OCI-LY7 (cell line): ENCODE measurements around the gene RAB5IF. TPM values are rescaled to one million over a fixed set of nuclear protein-coding genes. Genes with fewer than 3 reads are reported as not detected.

ENCODE experiments used
- BruUV-seq: library from RNA; stranded (reverse); fragments of 400-500 nt; replicated peaks from 2 replicates; lab custom pipeline; 2021; lab: Mats Ljungman, UMichigan
- CTCF ChIA-PET: fragments of 300-600 bp; sonication (Branson Sonifier 250); formaldehyde crosslinking; loops from one replicate; lab custom pipeline; 2022; ENCODE audit warnings: antibody characterized with exemption; ENCODE audit not compliant: unreplicated experiment; lab: Charles Lee
- POLR2A ChIA-PET: fragments of 300-600 bp; sonication (Branson Sonifier 250); formaldehyde crosslinking; loops from one replicate; lab custom pipeline; 2022; ENCODE audit warnings: antibody characterized with exemption; lab: Charles Lee
- DNase-seq: peaks from one replicate; pipeline ENCODE4 v3.0.0-alpha.2; 2015; ENCODE audit warnings: low spot score
- H2AFZ ChIP-seq: fragments of 200-600 bp; sonication (generic), shearing (Covaris generic); 2 replicates; pipeline ENCODE4 v1.6.1; 2014; ENCODE audit warnings: mild to moderate bottlenecking, antibody characterized with exemption, low read length, moderate library complexity
- H3K27ac ChIP-seq: fragments of 200-600 bp; sonication (generic); 2 replicates; pipeline ENCODE4 v1.5.1; 2014; ENCODE audit warnings: mixed run types, low read depth, mild to moderate bottlenecking, moderate library complexity, low read length, inconsistent platforms; ENCODE audit not compliant: poor library complexity, severe bottlenecking
- H3K36me3 ChIP-seq: fragments of 200-600 bp; sonication (generic); 2 replicates; pipeline ENCODE4 v1.6.1; 2014; ENCODE audit warnings: mild to moderate bottlenecking, antibody characterized with exemption, low read length, moderate library complexity, mixed read lengths; ENCODE audit not compliant: insufficient read depth
- H3K4me1 ChIP-seq: fragments of 200-600 bp; sonication (generic); 2 replicates; pipeline ENCODE4 v1.5.1; 2014; ENCODE audit warnings: mild to moderate bottlenecking, low read length; ENCODE audit not compliant: insufficient read depth, poor library complexity, severe bottlenecking
- H3K4me2 ChIP-seq: fragments of 200-600 bp; sonication (generic); 2 replicates; pipeline ENCODE4 v1.6.1; 2014; ENCODE audit warnings: mild to moderate bottlenecking, low read length
- H3K4me3 ChIP-seq: fragments of 200-600 bp; sonication (generic); 2 replicates; pipeline ENCODE4 v1.5.1; 2014; ENCODE audit warnings: mild to moderate bottlenecking, low read depth, low read length; ENCODE audit not compliant: poor library complexity, severe bottlenecking
- H3K79me2 ChIP-seq: fragments of 200-600 bp; sonication (generic); 2 replicates; pipeline ENCODE4 v1.6.1; 2016; ENCODE audit warnings: low read depth, mild to moderate bottlenecking, low read length, moderate library complexity, mixed read lengths; ENCODE audit not compliant: insufficient read depth
- H3K9me2 ChIP-seq: fragments of 200-600 bp; sonication (generic); 2 replicates; pipeline ENCODE4 v1.6.1; 2016; ENCODE audit warnings: mild to moderate bottlenecking, low read length, mixed read lengths; ENCODE audit not compliant: insufficient read depth
- H3K9me3 ChIP-seq: fragments of 200-600 bp; sonication (generic); 2 replicates; pipeline ENCODE4 v1.6.1; 2014; ENCODE audit warnings: mild to moderate bottlenecking, mixed run types, low read length, mixed read lengths
- H4K20me1 ChIP-seq: fragments of 200-600 bp; sonication (generic); 2 replicates; pipeline ENCODE4 v1.6.1; 2014; ENCODE audit warnings: mild to moderate bottlenecking, antibody characterized with exemption, low read length, moderate library complexity, mixed read lengths; ENCODE audit not compliant: insufficient read depth
- CTCF ChIP-seq: fragments of 200-600 bp; sonication (generic); conservative IDR thresholded peaks from 2 replicates; pipeline ENCODE4 v1.5.1; 2014; ENCODE audit warnings: mild to moderate bottlenecking, antibody characterized with exemption, low read length, moderate library complexity, mixed read lengths
- EZH2phosphoT487 ChIP-seq: fragments of 200-600 bp; sonication (generic); IDR thresholded peaks from 2 replicates; pipeline ENCODE4 v1.6.1; 2018; ENCODE audit warnings: low read depth, borderline replicate concordance, mild to moderate bottlenecking, mixed run types, antibody characterized with exemption, low read length, moderate library complexity, mixed read lengths
- intact Hi-C: fragments of 100-400 bp; cut with micrococcal nuclease; formaldehyde crosslinking; loops from one replicate; pipeline ENCODE4 v1.10.0; 2022; ENCODE audit not compliant: unreplicated experiment
- total RNA-seq, 2 experiments: library from RNA; depleted of rRNA in 1 of 2; stranded (reverse); fragments of >200 nt in 1 of 2; shearing (Covaris generic) in 1 of 2; gene quantifications; 2 replicates each; pipeline ENCODE4 v1.2.3, GENCODE V29; 2014 to 2022

The RAB5IF gene
- total RNA-seq, 2 experiments from 2014 or later: 66.6 to 94.8 TPM

GRCh38 chr20:36629719-36630681, 24.4 kb downstream of the RAB5IF start:
- Histone ChIP-seq H3K9me3 (no peaks in the 10 kb centered on the region), H4K20me1 (no peaks in the 10 kb centered on the region), H3K36me3 (no peaks in the 10 kb centered on the region), H3K4me1 (peaks cover 15% of the 10 kb centered on the region), H3K27ac (peak overlapping the region; percentile 26), H3K9me2 (no peaks in the 10 kb centered on the region), H3K4me3 (peak overlapping the region; percentile 30), H2AFZ (peak overlapping the region; percentile 83), H3K4me2 (peak overlapping the region; percentile 62), H3K79me2 (no peaks in the 10 kb centered on the region)
- intact Hi-C loops: no loop called here
- CTCF ChIA-PET: interaction anchor here (0.6 to 1.0 kb wide), 2 partner anchors 9 to 25 kb away, joined by 3 to 4 read pairs; no protein-coding TSS in a partner anchor
- peak; percentile 78 for DNase-seq
- POLR2A ChIA-PET: interaction anchor here (0.6 to 1.2 kb wide), 5 partner anchors 13 to 340 kb away, joined by 3 read pairs; no protein-coding TSS in a partner anchor
- TF ChIP-seq EZH2phosphoT487 (no peak), CTCF (no peak)
- BruUV-seq: no TSS peak

- TF ChIP-seq EZH2phosphoT487: no peak
- no peak for TF ChIP-seq CTCF
- Histone ChIP-seq H3K79me2 (no peaks in the 10 kb centered on the region), H3K36me3 (no peaks in the 10 kb centered on the region), H3K27ac (no peak overlapping the region), H3K4me3 (no peak overlapping the region), H3K9me3 (no peaks in the 10 kb centered on the region), H3K4me2 (no peak overlapping the region), H2AFZ (no peak overlapping the region), H3K9me2 (no peaks in the 10 kb centered on the region), H3K4me1 (peaks cover 15% of the 10 kb centered on the region), H4K20me1 (no peaks in the 10 kb centered on the region)
- intact Hi-C loops: no loop called here
- no TSS peak for BruUV-seq
- ChIA-PET POLR2A (interaction anchor here (0.7 kb wide), 1 partner anchor 54 kb away, joined by 3 read pairs; no protein-coding TSS in a partner anchor), CTCF (no interaction called here)
- no peak for DNase-seq
These were observed 26.1 kb downstream of the RAB5IF start for GRCh38 chr20:36631646-36632045.

DNA sequence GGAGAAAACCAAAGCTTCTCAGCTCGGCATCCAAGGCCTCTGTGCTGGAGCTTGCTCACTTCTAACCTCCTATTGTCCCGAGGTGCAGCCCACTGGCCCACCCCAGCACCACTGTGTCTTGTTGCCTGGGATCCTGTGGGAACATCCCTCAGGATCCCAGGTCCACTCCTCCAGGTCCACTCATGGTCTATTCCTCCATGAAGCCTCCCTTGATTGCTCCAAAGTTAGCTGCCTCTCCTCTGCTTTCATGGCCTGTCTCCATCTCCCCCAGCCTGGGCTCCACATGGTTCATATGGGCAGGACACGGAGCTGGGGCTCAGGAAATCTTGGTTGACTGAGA, 26.5 kb downstream of the RAB5IF start:
- BruUV-seq: no TSS peak
- Histone ChIP-seq H3K4me1 (peaks cover 15% of the 10 kb centered on the region), H3K9me2 (no peaks in the 10 kb centered on the region), H3K36me3 (no peaks in the 10 kb centered on the region), H3K4me2 (no peak overlapping the region), H2AFZ (no peak overlapping the region), H3K79me2 (no peaks in the 10 kb centered on the region), H3K27ac (no peak overlapping the region), H3K4me3 (no peak overlapping the region), H3K9me3 (no peaks in the 10 kb centered on the region), H4K20me1 (no peaks in the 10 kb centered on the region)
- intact Hi-C loops: no loop called here
- DNase-seq: no peak
- CTCF ChIA-PET: no interaction called here
- TF ChIP-seq CTCF: no peak
- POLR2A ChIA-PET: interaction anchor here (0.7 kb wide), 1 partner anchor 54 kb away, joined by 3 read pairs; no protein-coding TSS in a partner anchor
